ENCODE results near the gene ROCK2. TPM values are rescaled to one million over a fixed set of nuclear protein-coding genes. Genes with fewer than 3 reads are reported as not detected.

Gene ROCK2
- total and polyA plus RNA-seq, 2 of the 8 experiments (the other 6 are each of a cell fraction or from before 2014, with no cell fraction given), result 2.7 to 29.0 TPM

GRCh38 chr2:11281186-11281585 is 63.2 kb downstream of the ROCK2 start:
- peaks cover 0 to 2% of the 10 kb centered on the region in 2 experiments; a peak in 1 of 4 replicates for H3K79me2 ChIP-seq (ENCODE audit: control insufficient read depth in 1 of 2, insufficient read depth in 2 of 2, low read length in 2 of 2)
- no peak for TF ChIP-seq HDAC2 (IDR thresholded peaks at IDR 0.05; ENCODE audit: borderline replicate concordance in 1 of 2, low read depth in 2 of 2, low read length in 2 of 2)
- TF ChIP-seq, protein P1, sequence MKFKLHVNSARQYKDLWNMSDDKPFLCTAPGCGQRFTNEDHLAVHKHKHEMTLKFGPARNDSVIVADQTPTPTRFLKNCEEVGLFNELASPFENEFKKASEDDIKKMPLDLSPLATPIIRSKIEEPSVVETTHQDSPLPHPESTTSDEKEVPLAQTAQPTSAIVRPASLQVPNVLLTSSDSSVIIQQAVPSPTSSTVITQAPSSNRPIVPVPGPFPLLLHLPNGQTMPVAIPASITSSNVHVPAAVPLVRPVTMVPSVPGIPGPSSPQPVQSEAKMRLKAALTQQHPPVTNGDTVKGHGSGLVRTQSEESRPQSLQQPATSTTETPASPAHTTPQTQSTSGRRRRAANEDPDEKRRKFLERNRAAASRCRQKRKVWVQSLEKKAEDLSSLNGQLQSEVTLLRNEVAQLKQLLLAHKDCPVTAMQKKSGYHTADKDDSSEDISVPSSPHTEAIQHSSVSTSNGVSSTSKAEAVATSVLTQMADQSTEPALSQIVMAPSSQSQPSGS (IDR thresholded peaks at IDR 0.05; ENCODE audit: low read length), result no peak
- no peak for TF ChIP-seq E2F6 (IDR thresholded peaks at IDR 0.05)
- no peak for TF ChIP-seq PHF8 (conservative IDR thresholded peaks at IDR 0.05; ENCODE audit: low read depth, low read length)
- no peak for TF ChIP-seq TCF12 (IDR thresholded peaks at IDR 0.05; ENCODE audit: low read depth, low read length)
- TF ChIP-seq JUND (IDR thresholded peaks at IDR 0.05; ENCODE audit: low read length), result no peak
- no peak for TF ChIP-seq SRF (IDR thresholded peaks at IDR 0.05; ENCODE audit: low read depth, low read length)
- TF ChIP-seq YY1 (IDR thresholded peaks at IDR 0.05; ENCODE audit: low read depth, low read length), result no peak
- TF ChIP-seq CTBP2 (IDR thresholded peaks at IDR 0.05; ENCODE audit: borderline replicate concordance, insufficient read depth, insufficient read length, low read length), result no peak
- TF ChIP-seq MAFK (IDR thresholded peaks at IDR 0.05; ENCODE audit: low read depth, low read length), result no peak
- no peak for TF ChIP-seq TBP (IDR thresholded peaks at IDR 0.05; ENCODE audit: low read depth, low read length)
- no peak for TF ChIP-seq EZH2 (IDR thresholded peaks at IDR 0.05; ENCODE audit: low read depth, low read length, severe bottlenecking)

More at GRCh38 chr2:11281186-11281585, 63.2 kb downstream of the ROCK2 start:
- Histone ChIP-seq H3K27ac (ENCODE audit: low read depth, low read length) (no peak overlapping the region), H2BK120ac (replicated peaks; ENCODE audit: low read depth, low read length) (no peak overlapping the region), H4K91ac (replicated peaks; ENCODE audit: insufficient read length, low read length) (no peak overlapping the region), H3K27me3 (replicated peaks in 1 of 4; ENCODE audit: control insufficient read depth in 3 of 4, extremely low read depth in 1 of 4, insufficient read depth in 3 of 4, low read length in 3 of 4) (no peaks in the 10 kb centered on the region), H3K79me1 (ENCODE audit: low read depth, low read length) (no peaks in the 10 kb centered on the region), H3K56ac (replicated peaks; ENCODE audit: insufficient read length, low read depth, low read length) (no peak overlapping the region), H3K9me3 (ENCODE audit: insufficient read depth in 2 of 2, low read depth in 1 of 2, low read length in 1 of 2) (peaks cover 3 to 7% of the 10 kb centered on the region in 2 experiments; a peak in 2 of 4 replicates), H3K23ac (ENCODE audit: insufficient read length) (no peak overlapping the region), H2AFZ (ENCODE audit: low read length) (no peak overlapping the region), H2AK5ac (ENCODE audit: low read depth, low read length) (no peak overlapping the region), H4K5ac (ENCODE audit: insufficient read length, low read depth, low read length) (no peak overlapping the region), H3K4me1 (replicated peaks in 1 of 4; ENCODE audit: control insufficient read depth in 3 of 4, insufficient read depth in 4 of 4, low read length in 3 of 4) (no peaks in the 10 kb centered on the region), H2BK20ac (ENCODE audit: low read length) (no peak overlapping the region), H4K8ac (ENCODE audit: extremely low read depth, insufficient read depth, low read length) (no peak overlapping the region), H2BK12ac (ENCODE audit: low read depth, low read length) (no peak overlapping the region), H4K20me1 (replicated peaks in 1 of 2; ENCODE audit: control insufficient read depth in 1 of 2, insufficient read depth in 2 of 2, low read length in 2 of 2) (no peaks in the 10 kb centered on the region), H3K14ac (ENCODE audit: insufficient read length) (no peak overlapping the region), H3K9ac (replicated peaks in 1 of 4; ENCODE audit: extremely low read depth in 1 of 4, low read depth in 3 of 4, low read length in 3 of 4) (no peak overlapping the region), H3K36me3 (ENCODE audit: control insufficient read depth in 2 of 4, insufficient read depth in 4 of 4, low read length in 3 of 4) (peaks cover 0 to 10% (median 6%) of the 10 kb centered on the region in 4 experiments; a peak in 5 of 8 replicates), H3K4me3 (ENCODE audit: extremely low read depth in 1 of 4, insufficient read depth in 2 of 4, low read depth in 3 of 4, low read length in 4 of 4) (no peak overlapping the region), H3K4me2 (ENCODE audit: insufficient read depth in 1 of 2, low read depth in 2 of 2, low read length in 2 of 2) (no peak overlapping the region), H3K18ac (ENCODE audit: extremely low read depth, low read length) (no peak overlapping the region), H3K23me2 (ENCODE audit: low read depth, low read length) (no peaks in the 10 kb centered on the region), H2BK5ac (ENCODE audit: low read depth, low read length) (no peak overlapping the region), H2BK15ac (ENCODE audit: low read length) (no peak overlapping the region), H3K4ac (replicated peaks; ENCODE audit: insufficient read length, low read depth, low read length) (no peak overlapping the region)
- ChIA-PET CTCF (ENCODE audit: partially characterized antibody) (no interaction called here), POLR2A (ENCODE audit: partially characterized antibody) (no interaction called here)
- WGBS, 2 experiments (ENCODE audit: extremely low coverage in 1 of 2, insufficient coverage in 1 of 2, insufficient read length in 1 of 2, insufficient replicate concordance in 2 of 2, low coverage in 1 of 2, low lambda C conversion rate in 2 of 2, missing lambda C conversion rate in 1 of 2), result 100% methylated on average over 3 of the region's 3 CpGs; no CpG with 5 or more reads in 1 of the 2 experiments
- DNase-seq (ENCODE audit: low read depth in 1 of 2, low spot score in 2 of 2), result no peak
- no peak for FAIRE-seq

Data from H1 (cell line).